ENCODE measurements around the gene TTLL13.
"Not testable (repeated sequence)": the region's sequence is repeated elsewhere in the genome, so short reads cannot be mapped to it uniquely, and the experiment has no call there.

TTLL13 gene

DNA sequence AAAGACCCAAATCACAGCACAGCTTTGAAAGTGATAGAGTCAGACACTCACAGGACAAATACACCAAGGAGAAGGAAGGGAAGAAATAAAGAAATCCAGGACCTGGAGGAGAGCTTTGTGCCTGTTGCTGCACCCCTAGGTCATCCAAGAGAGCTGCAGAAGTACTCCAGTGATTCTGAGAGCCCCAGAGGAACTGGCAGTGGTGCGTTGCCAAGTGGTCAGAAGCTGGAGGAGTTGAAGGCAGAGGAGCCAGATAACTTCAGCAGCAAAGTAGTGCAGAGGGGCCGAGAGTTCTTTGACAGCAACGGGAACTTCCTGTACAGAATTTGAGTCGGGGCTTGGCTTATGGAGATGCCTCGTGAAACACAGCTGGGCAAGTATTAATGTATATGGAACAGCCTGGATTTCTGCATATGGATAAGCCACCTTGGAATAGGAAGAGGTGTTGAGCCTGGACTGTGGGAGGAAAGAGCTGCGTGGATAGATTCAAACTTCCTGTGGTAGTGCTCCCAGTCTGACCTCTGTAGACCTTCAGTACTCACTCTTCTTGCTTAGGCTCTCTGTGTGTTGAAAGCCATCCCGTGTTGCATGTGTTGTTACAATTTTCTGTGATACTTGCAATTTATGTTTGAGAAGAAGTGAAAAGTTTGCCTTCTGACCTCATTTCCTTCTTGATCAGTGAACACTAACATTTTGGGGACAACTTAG lies 22.3 kb downstream of the TTLL13 start:
- DNase-seq (ENCODE audit: low spot score in 2 of 2), result no peak
- Mint-ChIP-seq H3K4me1 (peaks cover 54% of the 10 kb centered on the region), H3K27ac (peak overlapping the region; percentile 82), H3K4me3 (no peak overlapping the region), H3K36me3 (peaks cover 97% of the 10 kb centered on the region), H3K9me3 (no peaks in the 10 kb centered on the region)
- ATAC-seq, result no peak

DNA sequence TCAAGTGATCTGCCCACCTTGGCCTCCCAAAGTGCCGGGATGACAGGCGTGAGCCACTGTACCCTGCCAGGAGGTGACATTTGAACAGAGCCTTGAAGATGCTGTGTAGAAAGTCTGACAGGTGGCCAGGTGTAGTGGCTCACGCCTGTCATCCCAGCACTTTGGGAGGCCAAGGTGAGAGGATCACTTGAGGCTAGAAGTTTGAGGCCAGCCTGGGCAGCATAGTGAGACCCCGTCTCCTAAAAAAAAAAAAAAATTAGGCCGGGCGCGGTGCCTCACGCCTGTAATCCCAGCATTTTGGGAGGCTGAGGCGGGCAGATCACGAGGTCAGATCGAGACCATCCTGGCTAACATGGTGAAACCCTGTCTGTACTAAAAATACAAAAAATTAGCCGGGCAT lies 29.1 kb downstream of the TTLL13 start:
- not testable (repeated sequence) for H3K27ac Mint-ChIP-seq; H3K4me3 Mint-ChIP-seq; DNase-seq (ENCODE audit: low spot score in 2 of 2); H3K9me3 Mint-ChIP-seq; H3K4me1 Mint-ChIP-seq; ATAC-seq
- peaks cover 28% of the 10 kb centered on the region for H3K36me3 Mint-ChIP-seq

DNA sequence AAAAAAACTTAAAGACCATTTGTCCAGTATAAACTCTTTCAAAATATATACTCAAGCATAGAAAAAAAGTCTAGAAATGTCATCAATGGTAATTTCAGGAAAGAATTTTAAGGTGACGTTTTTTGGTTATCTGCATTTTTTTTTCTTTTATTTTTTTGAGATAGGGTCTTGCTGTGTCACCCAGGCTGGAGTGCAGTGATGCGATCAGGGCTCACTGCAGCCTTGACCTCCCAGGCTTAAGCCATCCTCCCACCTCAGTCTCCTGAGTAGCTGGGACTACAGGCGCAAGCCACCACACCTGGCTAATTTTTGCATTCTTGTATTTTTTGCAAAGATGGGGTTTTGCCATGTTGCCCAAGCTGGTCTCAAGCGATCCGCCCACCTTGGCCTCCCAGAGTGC lies 31.4 kb downstream of the TTLL13 start:
- DNase-seq (ENCODE audit: low spot score in 2 of 2); ATAC-seq: not testable (repeated sequence)

GRCh38 chr15:90281637-90282036 lies 32.3 kb downstream of the TTLL13 start:
- ATAC-seq; DNase-seq (ENCODE audit: low spot score in 2 of 2); H3K4me3 Mint-ChIP-seq; H3K9me3 Mint-ChIP-seq; H3K27ac Mint-ChIP-seq; H3K4me1 Mint-ChIP-seq; H3K36me3 Mint-ChIP-seq: not testable (repeated sequence)

More for the DNA sequence above, 31.4 kb downstream of the TTLL13 start:
- H3K4me3 Mint-ChIP-seq, H3K36me3 Mint-ChIP-seq, H3K4me1 Mint-ChIP-seq, H3K27ac Mint-ChIP-seq, H3K9me3 Mint-ChIP-seq: not testable (repeated sequence)

GRCh38 chr15:90286678-90287077 lies 37.3 kb downstream of the TTLL13 start:
- ATAC-seq (peak; percentile 64), DNase-seq (ENCODE audit: low spot score in 2 of 2) (no peak)
- Mint-ChIP-seq H3K27ac (no peak overlapping the region), H3K36me3 (no peaks in the 10 kb centered on the region), H3K9me3 (no peaks in the 10 kb centered on the region), H3K4me1 (no peaks in the 10 kb centered on the region), H3K4me3 (no peak overlapping the region)

DNA sequence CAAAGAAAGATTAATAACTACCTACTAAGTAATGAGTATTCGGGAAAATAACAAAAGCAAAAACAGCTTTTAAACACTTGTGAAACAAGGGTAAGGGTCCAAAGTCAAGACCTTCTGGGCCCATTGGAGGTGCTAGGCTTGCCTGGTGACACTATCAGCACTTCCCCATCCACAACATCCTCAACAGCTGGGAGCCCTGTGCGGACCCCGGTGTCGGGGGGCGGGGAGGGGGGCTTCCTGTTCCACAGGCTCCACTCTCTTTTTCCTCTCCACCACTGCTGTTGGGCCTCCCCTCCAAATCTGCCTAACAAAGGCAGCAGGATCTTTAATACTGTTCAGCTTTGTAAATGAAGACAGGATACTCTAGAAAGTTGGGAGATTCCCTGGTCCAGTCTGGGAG lies 37.7 kb downstream of the TTLL13 start:
- Mint-ChIP-seq H3K36me3 (no peaks in the 10 kb centered on the region), H3K9me3 (no peaks in the 10 kb centered on the region), H3K27ac (no peak overlapping the region), H3K4me3 (no peak overlapping the region), H3K4me1 (no peaks in the 10 kb centered on the region)
- ATAC-seq, result no peak
- DNase-seq (ENCODE audit: low spot score in 2 of 2), result no peak

- Mint-ChIP-seq H3K36me3 (no peaks in the 10 kb centered on the region), H3K4me1 (no peaks in the 10 kb centered on the region), H3K9me3 (no peaks in the 10 kb centered on the region), H3K4me3 (no peak overlapping the region), H3K27ac (no peak overlapping the region)
- DNase-seq (ENCODE audit: low spot score in 2 of 2) (no peak), ATAC-seq (no peak)
Measured at GRCh38 chr15:90287946-90288345, 38.6 kb downstream of the TTLL13 start.

GRCh38 chr15:90291679-90292356 lies 42.5 kb downstream of the TTLL13 start:
- ATAC-seq, result no peak
- no peak overlapping the region for H3K27ac Mint-ChIP-seq
- peaks cover 12% of the 10 kb centered on the region for H3K4me1 Mint-ChIP-seq
- DNase-seq (ENCODE audit: low spot score in 2 of 2), result no peak
- no peak overlapping the region for H3K4me3 Mint-ChIP-seq
- no peaks in the 10 kb centered on the region for H3K36me3 Mint-ChIP-seq
- H3K9me3 Mint-ChIP-seq, result no peaks in the 10 kb centered on the region

DNA sequence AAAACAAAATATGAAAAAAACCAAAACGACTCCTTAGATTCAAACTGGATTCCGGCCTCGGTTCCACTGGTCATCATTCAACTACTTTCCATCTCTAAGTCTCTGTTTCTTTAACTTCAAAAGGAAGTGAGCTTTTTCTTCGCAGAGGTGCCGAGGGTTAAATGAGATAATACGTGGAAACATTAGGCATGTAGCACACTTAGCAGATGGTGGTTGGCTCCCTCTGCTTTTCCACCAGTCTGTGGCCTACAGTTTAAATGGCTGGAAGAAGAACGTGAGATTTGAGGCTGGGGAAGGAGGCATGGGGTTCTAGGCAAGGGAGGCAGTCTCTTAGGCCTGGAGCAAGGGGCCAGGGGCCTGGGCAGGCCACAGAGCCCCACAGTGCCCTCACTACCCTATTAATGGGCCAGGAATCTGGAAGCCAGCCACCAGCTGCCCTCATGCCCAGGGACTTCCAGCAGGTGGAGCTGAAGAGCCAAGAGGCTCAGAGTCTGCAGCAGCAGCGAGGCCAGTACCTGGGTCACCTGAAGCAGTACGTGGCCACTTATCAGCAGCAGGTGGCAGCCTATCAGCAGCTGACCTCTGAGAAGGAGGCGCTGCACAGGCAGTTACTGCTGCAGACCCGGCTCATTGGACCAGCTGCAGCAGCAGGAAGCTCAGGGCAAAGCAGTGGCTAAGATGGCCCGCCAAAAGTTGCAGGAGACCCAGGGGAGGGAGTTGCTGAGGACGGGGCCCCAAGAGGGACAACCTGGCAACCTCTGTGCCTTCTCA lies 43.9 kb downstream of the TTLL13 start:
- not testable (repeated sequence) for H3K27ac Mint-ChIP-seq, H3K36me3 Mint-ChIP-seq, H3K9me3 Mint-ChIP-seq, H3K4me3 Mint-ChIP-seq
- DNase-seq (ENCODE audit: low spot score in 2 of 2), result peak; percentile 78 to 90
- peaks cover 12% of the 10 kb centered on the region for H3K4me1 Mint-ChIP-seq
- ATAC-seq, result peak; percentile 42

- no peak for ATAC-seq
- Mint-ChIP-seq H3K27ac (no peak overlapping the region), H3K4me3 (no peak overlapping the region), H3K36me3 (no peaks in the 10 kb centered on the region), H3K9me3 (no peaks in the 10 kb centered on the region), H3K4me1 (peaks cover 12% of the 10 kb centered on the region)
- no peak for DNase-seq (ENCODE audit: low spot score in 2 of 2)
Measured at GRCh38 chr15:90294159-90294558, 44.8 kb downstream of the TTLL13 start.

- Mint-ChIP-seq H3K36me3 (no peaks in the 10 kb centered on the region), H3K4me3 (no peak overlapping the region), H3K4me1 (peaks cover 12% of the 10 kb centered on the region), H3K27ac (no peak overlapping the region), H3K9me3 (no peaks in the 10 kb centered on the region)
- DNase-seq (ENCODE audit: low spot score in 2 of 2), result no peak
- no peak for ATAC-seq
Measured at GRCh38 chr15:90294601-90295269, 45.4 kb downstream of the TTLL13 start.

- Mint-ChIP-seq H3K36me3 (no peaks in the 10 kb centered on the region), H3K9me3 (no peaks in the 10 kb centered on the region), H3K4me3 (no peak overlapping the region), H3K27ac (no peak overlapping the region), H3K4me1 (peaks cover 12% of the 10 kb centered on the region)
- DNase-seq (ENCODE audit: low spot score in 2 of 2), result no peak
- ATAC-seq, result no peak
Measured at GRCh38 chr15:90295270-90295648, 45.9 kb downstream of the TTLL13 start.

DNA sequence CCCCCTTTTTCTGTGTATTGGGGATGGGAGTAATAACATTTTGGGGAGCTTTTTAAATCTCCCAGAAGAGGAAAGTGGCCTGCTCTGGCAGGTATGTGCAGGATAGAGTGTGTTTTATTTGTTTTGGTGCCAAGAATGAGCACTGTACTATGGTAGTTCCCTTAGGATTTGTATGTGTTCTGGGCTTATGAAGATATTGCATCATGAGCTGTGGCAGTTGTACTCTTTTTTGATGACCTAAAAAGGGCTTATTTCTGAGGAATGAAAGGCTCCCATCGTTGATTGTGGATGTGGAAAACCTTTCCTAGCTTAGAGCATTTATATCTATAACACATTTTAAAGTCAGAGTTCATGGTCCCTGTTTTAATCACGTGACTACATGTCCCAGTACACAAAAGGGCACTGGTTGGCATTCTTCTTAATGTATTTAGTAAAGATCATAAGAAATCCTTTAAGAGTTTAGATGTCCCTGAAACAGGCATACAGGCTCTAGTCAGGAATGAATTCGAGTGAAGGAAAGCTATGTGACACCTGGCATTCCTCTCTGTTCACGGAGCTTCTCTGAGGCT lies 47.0 kb downstream of the TTLL13 start:
- H3K27ac Mint-ChIP-seq; ATAC-seq; DNase-seq (ENCODE audit: low spot score in 2 of 2); H3K4me3 Mint-ChIP-seq; H3K36me3 Mint-ChIP-seq; H3K9me3 Mint-ChIP-seq: not testable (repeated sequence)
- H3K4me1 Mint-ChIP-seq, result peaks cover 23% of the 10 kb centered on the region

DNA sequence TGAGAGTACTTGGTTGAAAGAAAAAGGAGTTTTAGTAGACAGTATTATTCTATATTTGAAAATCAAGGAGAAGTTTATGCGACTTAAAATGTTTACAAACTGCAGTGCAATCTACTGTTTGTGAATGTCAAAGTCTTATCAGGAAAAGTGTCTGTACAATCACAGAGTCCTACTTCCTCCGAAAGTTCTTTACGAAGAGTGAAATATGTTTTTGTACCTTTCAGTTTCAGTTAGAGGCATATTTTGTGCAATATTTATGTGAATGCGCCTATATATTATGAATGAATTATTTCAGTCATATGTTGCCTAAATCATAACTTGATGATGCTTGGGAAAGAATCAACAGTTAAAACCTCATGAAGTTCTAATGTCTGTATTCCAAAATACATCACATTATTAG lies 47.7 kb downstream of the TTLL13 start:
- H3K27ac Mint-ChIP-seq, result no peak overlapping the region
- H3K9me3 Mint-ChIP-seq, result no peaks in the 10 kb centered on the region
- DNase-seq (ENCODE audit: low spot score in 2 of 2), result no peak
- ATAC-seq, result no peak
- H3K4me3 Mint-ChIP-seq, result no peak overlapping the region
- peaks cover 28% of the 10 kb centered on the region for H3K4me1 Mint-ChIP-seq
- no peaks in the 10 kb centered on the region for H3K36me3 Mint-ChIP-seq

GRCh38 chr15:90300541-90300940 lies 51.2 kb downstream of the TTLL13 start:
- H3K36me3 Mint-ChIP-seq, result no peaks in the 10 kb centered on the region
- no peak overlapping the region for H3K27ac Mint-ChIP-seq
- no peak overlapping the region for H3K4me3 Mint-ChIP-seq
- peaks cover 21% of the 10 kb centered on the region for H3K4me1 Mint-ChIP-seq
- H3K9me3 Mint-ChIP-seq, result no peaks in the 10 kb centered on the region
- ATAC-seq (no peak), DNase-seq (ENCODE audit: low spot score in 2 of 2) (no peak)

All from stimulated activated effector memory CD8-positive, alpha-beta T cell treated with anti-CD3 and anti-CD28 coated beads, Interleukin-12 subunit alpha, Interleukin-12 subunit beta, amount 100 ng/mL, for 72 hours (primary cell).